Cardiac muscle cell (in vitro differentiated cells and primary cell): Measurements from ENCODE around the gene HDAC4. TPM values are rescaled to one million over a fixed set of nuclear protein-coding genes. Genes with fewer than 3 reads are reported as not detected.

Experiments
- DNase-seq, 2 donors: peaks; one replicate each; pipeline versions ENCODE4 v3.0.0 to v3.0.0-alpha.2; 2010 to 2017; ENCODE audit warnings: low read depth in 1 of 2, low spot score in 1 of 2
- H3K27ac ChIP-seq: fragments of 200-600 bp; sonication (generic); 2 replicates; pipeline ENCODE4 v1.5.1; 2016
- H3K27me3 ChIP-seq: fragments of 200-600 bp; sonication (generic); 2 replicates; pipeline ENCODE4 v1.6.0; 2016; ENCODE audit warnings: control low read depth
- H3K36me3 ChIP-seq: fragments of 200-600 bp; sonication (generic); 2 replicates; pipeline ENCODE4 v1.5.1; 2016; ENCODE audit warnings: control low read depth
- H3K4me1 ChIP-seq: fragments of 200-600 bp; sonication (generic); 2 replicates; pipeline ENCODE4 v1.8.1; 2017; ENCODE audit warnings: low read depth, mild to moderate bottlenecking, mixed run types
- H3K4me3 ChIP-seq: fragments of 200-600 bp; sonication (generic); 2 replicates; pipeline ENCODE4 v1.5.1; 2016; ENCODE audit warnings: mild to moderate bottlenecking
- H3K9me3 ChIP-seq: fragments of 200-600 bp; sonication (generic); 2 replicates; pipeline ENCODE4 v1.5.1; 2017; ENCODE audit warnings: low read depth, mild to moderate bottlenecking, control low read depth
- polyA plus RNA-seq: library from polyadenylated mRNA; unstranded; fragments of >200 nt; fragmentation: Nextera tagmentation; extraction: Ambion mirVana; gene quantifications from 2 replicates; pipeline ENCODE4 v1.2.1, GENCODE V29; 2016
- total RNA-seq: library from RNA; depleted of rRNA; stranded (reverse); fragments of >200 nt; gene quantifications from 2 replicates; pipeline ENCODE4 v1.2.3, GENCODE V29; 2016
- TF ChIP-seq, protein P1 (sequence below): IDR thresholded peaks from 2 replicates; pipeline ENCODE4 v1.5.1; 2012; ENCODE audit warnings: low read depth, mild to moderate bottlenecking, low read length

The HDAC4 gene
- total and polyA plus RNA-seq, 2 experiments from 2014 or later: 7.0 to 41.6 TPM

DNA sequence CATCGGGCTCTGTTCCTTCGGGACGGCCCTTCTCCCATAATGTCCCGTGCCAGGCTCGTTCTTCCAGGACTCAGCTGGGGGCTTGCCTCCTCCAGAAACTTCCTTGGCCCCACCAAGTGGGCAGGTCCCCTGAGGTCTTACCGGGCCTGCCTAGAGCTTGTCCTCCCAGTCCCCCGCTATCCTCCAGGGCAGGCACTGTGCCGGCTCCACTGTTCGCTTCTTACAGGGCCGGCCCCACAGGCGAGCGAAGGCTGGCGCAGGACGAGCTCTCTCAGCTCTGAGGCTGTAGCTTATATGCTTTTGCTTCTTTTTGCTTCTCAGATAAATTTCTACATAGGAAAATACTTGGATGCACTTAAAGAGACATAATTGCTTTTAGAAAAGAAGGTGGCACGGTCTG, 323.6 kb downstream of the HDAC4 start:
- Histone ChIP-seq H3K27me3 (no peaks in the 10 kb centered on the region), H3K4me1 (no peaks in the 10 kb centered on the region), H3K4me3 (no peak overlapping the region), H3K9me3 (no peaks in the 10 kb centered on the region), H3K36me3 (peaks cover 3% of the 10 kb centered on the region), H3K27ac (no peak overlapping the region)
- TF ChIP-seq, protein P1, sequence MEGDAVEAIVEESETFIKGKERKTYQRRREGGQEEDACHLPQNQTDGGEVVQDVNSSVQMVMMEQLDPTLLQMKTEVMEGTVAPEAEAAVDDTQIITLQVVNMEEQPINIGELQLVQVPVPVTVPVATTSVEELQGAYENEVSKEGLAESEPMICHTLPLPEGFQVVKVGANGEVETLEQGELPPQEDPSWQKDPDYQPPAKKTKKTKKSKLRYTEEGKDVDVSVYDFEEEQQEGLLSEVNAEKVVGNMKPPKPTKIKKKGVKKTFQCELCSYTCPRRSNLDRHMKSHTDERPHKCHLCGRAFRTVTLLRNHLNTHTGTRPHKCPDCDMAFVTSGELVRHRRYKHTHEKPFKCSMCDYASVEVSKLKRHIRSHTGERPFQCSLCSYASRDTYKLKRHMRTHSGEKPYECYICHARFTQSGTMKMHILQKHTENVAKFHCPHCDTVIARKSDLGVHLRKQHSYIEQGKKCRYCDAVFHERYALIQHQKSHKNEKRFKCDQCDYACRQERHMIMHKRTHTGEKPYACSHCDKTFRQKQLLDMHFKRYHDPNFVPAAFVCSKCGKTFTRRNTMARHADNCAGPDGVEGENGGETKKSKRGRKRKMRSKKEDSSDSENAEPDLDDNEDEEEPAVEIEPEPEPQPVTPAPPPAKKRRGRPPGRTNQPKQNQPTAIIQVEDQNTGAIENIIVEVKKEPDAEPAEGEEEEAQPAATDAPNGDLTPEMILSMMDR: no peak
- no peak for DNase-seq

- no peak for DNase-seq
- no peaks in the 10 kb centered on the region for H3K27me3 ChIP-seq
- H3K36me3 ChIP-seq: peaks cover 3% of the 10 kb centered on the region
- no peak overlapping the region for H3K27ac ChIP-seq
- no peaks in the 10 kb centered on the region for H3K4me1 ChIP-seq
- TF ChIP-seq, protein P1: no peak
- no peak overlapping the region for H3K4me3 ChIP-seq
- no peaks in the 10 kb centered on the region for H3K9me3 ChIP-seq
These were observed 324.7 kb downstream of the HDAC4 start for GRCh38 chr2:239075918-239076758.

- no peaks in the 10 kb centered on the region for H3K4me1 ChIP-seq
- TF ChIP-seq, protein P1: no peak
- H3K9me3 ChIP-seq: no peaks in the 10 kb centered on the region
- peaks cover 3% of the 10 kb centered on the region for H3K36me3 ChIP-seq
- no peak for DNase-seq
- H3K27me3 ChIP-seq: no peaks in the 10 kb centered on the region
- no peak overlapping the region for H3K27ac ChIP-seq
- no peak overlapping the region for H3K4me3 ChIP-seq
These were observed 326.9 kb downstream of the HDAC4 start for GRCh38 chr2:239073745-239074530.

- Histone ChIP-seq H3K9me3 (no peaks in the 10 kb centered on the region), H3K36me3 (peaks cover 3% of the 10 kb centered on the region), H3K4me1 (no peaks in the 10 kb centered on the region), H3K27ac (no peak overlapping the region), H3K27me3 (no peaks in the 10 kb centered on the region), H3K4me3 (no peak overlapping the region)
- DNase-seq: no peak
- TF ChIP-seq, protein P1: no peak
These were observed 327.6 kb downstream of the HDAC4 start for GRCh38 chr2:239073270-239073669.

GRCh38 chr2:239072786-239073185, 328.0 kb downstream of the HDAC4 start:
- Histone ChIP-seq H3K4me1 (no peaks in the 10 kb centered on the region), H3K27ac (no peak overlapping the region), H3K27me3 (no peaks in the 10 kb centered on the region), H3K9me3 (no peaks in the 10 kb centered on the region), H3K36me3 (peaks cover 3% of the 10 kb centered on the region), H3K4me3 (no peak overlapping the region)
- TF ChIP-seq, protein P1: no peak
- no peak for DNase-seq
